ENCODE data around the gene LTN1. TPM values are rescaled to one million over a fixed set of nuclear protein-coding genes. Genes with fewer than 3 reads are reported as not detected.

The LTN1 gene
- total RNA-seq, 1 donor from 2014 or later = 24.9 TPM

- DNase-seq (ENCODE audit: low spot score) = no peak
- H3K4me3 Mint-ChIP-seq (ENCODE audit: low read depth) = no peak overlapping the region
- H3K27ac Mint-ChIP-seq = no peak overlapping the region
- intact Hi-C loops (cut with micrococcal nuclease) = no loop called here
- no peaks in the 10 kb centered on the region for H3K4me1 Mint-ChIP-seq (ENCODE audit: low read depth)
- peaks cover 9% of the 10 kb centered on the region for H3K27me3 Mint-ChIP-seq (ENCODE audit: low read depth)
- no peaks in the 10 kb centered on the region for H3K36me3 Mint-ChIP-seq (ENCODE audit: low read depth)
- no peaks in the 10 kb centered on the region for H3K9me3 Mint-ChIP-seq
These were observed 84.3 kb downstream of the LTN1 start for GRCh38 chr21:28908351-28908750.

- Mint-ChIP-seq H3K4me3 (ENCODE audit: low read depth) (no peak overlapping the region), H3K27ac (no peak overlapping the region), H3K27me3 (ENCODE audit: low read depth) (peaks cover 9% of the 10 kb centered on the region), H3K4me1 (ENCODE audit: low read depth) (no peaks in the 10 kb centered on the region), H3K36me3 (ENCODE audit: low read depth) (no peaks in the 10 kb centered on the region), H3K9me3 (no peaks in the 10 kb centered on the region)
- intact Hi-C loops (cut with micrococcal nuclease) = no loop called here
- DNase-seq (ENCODE audit: low spot score) = no peak
These were observed 85.8 kb downstream of the LTN1 start for GRCh38 chr21:28906841-28907240.

GRCh38 chr21:28906236-28906635 is 86.4 kb downstream of the LTN1 start:
- Mint-ChIP-seq H3K27me3 (ENCODE audit: low read depth) (peaks cover 8% of the 10 kb centered on the region), H3K4me1 (ENCODE audit: low read depth) (no peaks in the 10 kb centered on the region), H3K9me3 (no peaks in the 10 kb centered on the region), H3K27ac (no peak overlapping the region), H3K36me3 (ENCODE audit: low read depth) (no peaks in the 10 kb centered on the region), H3K4me3 (ENCODE audit: low read depth) (no peak overlapping the region)
- intact Hi-C loops (cut with micrococcal nuclease) = no loop called here
- DNase-seq (ENCODE audit: low spot score) = no peak

GRCh38 chr21:28904961-28905435 is 87.7 kb downstream of the LTN1 start:
- intact Hi-C loops (cut with micrococcal nuclease) = no loop called here
- Mint-ChIP-seq H3K36me3 (ENCODE audit: low read depth) (no peaks in the 10 kb centered on the region), H3K4me1 (ENCODE audit: low read depth) (no peaks in the 10 kb centered on the region), H3K27ac (no peak overlapping the region), H3K27me3 (ENCODE audit: low read depth) (peaks cover 5% of the 10 kb centered on the region), H3K9me3 (no peaks in the 10 kb centered on the region), H3K4me3 (ENCODE audit: low read depth) (no peak overlapping the region)
- no peak for DNase-seq (ENCODE audit: low spot score)

- Mint-ChIP-seq H3K4me3 (ENCODE audit: low read depth) (no peak overlapping the region), H3K9me3 (no peaks in the 10 kb centered on the region), H3K4me1 (ENCODE audit: low read depth) (no peaks in the 10 kb centered on the region)
These were observed 89.2 kb downstream of the LTN1 start for GRCh38 chr21:28903448-28903847.

GRCh38 chr21:28900481-28900880 is 92.2 kb downstream of the LTN1 start:
- Mint-ChIP-seq H3K36me3 (ENCODE audit: low read depth) (no peaks in the 10 kb centered on the region), H3K4me1 (ENCODE audit: low read depth) (no peaks in the 10 kb centered on the region), H3K4me3 (ENCODE audit: low read depth) (no peak overlapping the region), H3K27me3 (ENCODE audit: low read depth) (peaks cover 18% of the 10 kb centered on the region), H3K9me3 (no peaks in the 10 kb centered on the region), H3K27ac (no peak overlapping the region)
- no peak for DNase-seq (ENCODE audit: low spot score)
- intact Hi-C loops (cut with micrococcal nuclease) = no loop called here

More at GRCh38 chr21:28903448-28903847, 89.2 kb downstream of the LTN1 start:
- intact Hi-C loops (cut with micrococcal nuclease) = no loop called here
- Mint-ChIP-seq H3K27ac (no peak overlapping the region), H3K36me3 (ENCODE audit: low read depth) (no peaks in the 10 kb centered on the region), H3K27me3 (ENCODE audit: low read depth) (peaks cover 5% of the 10 kb centered on the region)
- no peak for DNase-seq (ENCODE audit: low spot score)

GRCh38 chr21:28899744-28900143 is 92.9 kb downstream of the LTN1 start:
- Mint-ChIP-seq H3K9me3 (no peaks in the 10 kb centered on the region), H3K27me3 (ENCODE audit: low read depth) (peaks cover 18% of the 10 kb centered on the region), H3K4me3 (ENCODE audit: low read depth) (no peak overlapping the region), H3K27ac (no peak overlapping the region), H3K4me1 (ENCODE audit: low read depth) (no peaks in the 10 kb centered on the region), H3K36me3 (ENCODE audit: low read depth) (no peaks in the 10 kb centered on the region)
- intact Hi-C loops (cut with micrococcal nuclease) = no loop called here
- DNase-seq (ENCODE audit: low spot score) = no peak

GRCh38 chr21:28899220-28899619 is 93.5 kb downstream of the LTN1 start:
- no peak overlapping the region for H3K4me3 Mint-ChIP-seq (ENCODE audit: low read depth)
- intact Hi-C loops (cut with micrococcal nuclease) = no loop called here
- DNase-seq (ENCODE audit: low spot score) = no peak
- H3K36me3 Mint-ChIP-seq (ENCODE audit: low read depth) = no peaks in the 10 kb centered on the region
- peaks cover 18% of the 10 kb centered on the region for H3K27me3 Mint-ChIP-seq (ENCODE audit: low read depth)
- H3K27ac Mint-ChIP-seq = no peak overlapping the region
- no peaks in the 10 kb centered on the region for H3K9me3 Mint-ChIP-seq
- H3K4me1 Mint-ChIP-seq (ENCODE audit: low read depth) = no peaks in the 10 kb centered on the region

- Mint-ChIP-seq H3K36me3 (ENCODE audit: low read depth) (no peaks in the 10 kb centered on the region), H3K4me1 (ENCODE audit: low read depth) (no peaks in the 10 kb centered on the region), H3K27ac (no peak overlapping the region), H3K4me3 (ENCODE audit: low read depth) (no peak overlapping the region), H3K9me3 (no peaks in the 10 kb centered on the region), H3K27me3 (ENCODE audit: low read depth) (peaks cover 27% of the 10 kb centered on the region)
- DNase-seq (ENCODE audit: low spot score) = no peak
- intact Hi-C loops (cut with micrococcal nuclease) = no loop called here
These were observed 99.0 kb downstream of the LTN1 start for GRCh38 chr21:28893687-28894086.

GRCh38 chr21:28892199-28893111 is 100.2 kb downstream of the LTN1 start:
- Mint-ChIP-seq H3K36me3 (ENCODE audit: low read depth) (no peaks in the 10 kb centered on the region), H3K9me3 (no peaks in the 10 kb centered on the region), H3K27ac (no peak overlapping the region), H3K4me1 (ENCODE audit: low read depth) (no peaks in the 10 kb centered on the region), H3K4me3 (ENCODE audit: low read depth) (no peak overlapping the region), H3K27me3 (ENCODE audit: low read depth) (peaks cover 29% of the 10 kb centered on the region)
- intact Hi-C loops (cut with micrococcal nuclease) = no loop called here
- no peak for DNase-seq (ENCODE audit: low spot score)

- DNase-seq (ENCODE audit: low spot score) = no peak
- H3K4me3 Mint-ChIP-seq (ENCODE audit: low read depth) = peak overlapping the region; percentile 91
- H3K27me3 Mint-ChIP-seq (ENCODE audit: low read depth) = peaks cover 11% of the 10 kb centered on the region
- H3K9me3 Mint-ChIP-seq = no peaks in the 10 kb centered on the region
- intact Hi-C loops (cut with micrococcal nuclease) = loop anchor here (1.0 to 10.0 kb wide), 5 partner anchors 53 to 187 kb away; partner anchors contain the start of genes CCT8, LTN1 and USP16
- peak overlapping the region; percentile 98 for H3K27ac Mint-ChIP-seq
- peaks cover 15% of the 10 kb centered on the region for H3K36me3 Mint-ChIP-seq (ENCODE audit: low read depth)
- peaks cover 11% of the 10 kb centered on the region for H3K4me1 Mint-ChIP-seq (ENCODE audit: low read depth)
These were observed 106.9 kb downstream of the LTN1 start for GRCh38 chr21:28885853-28886177.

GRCh38 chr21:28884976-28885852 is 107.5 kb downstream of the LTN1 start:
- H3K36me3 Mint-ChIP-seq (ENCODE audit: low read depth) = peaks cover 15% of the 10 kb centered on the region
- peaks cover 10% of the 10 kb centered on the region for H3K27me3 Mint-ChIP-seq (ENCODE audit: low read depth)
- peak; percentile 93 for DNase-seq (ENCODE audit: low spot score)
- H3K9me3 Mint-ChIP-seq = no peaks in the 10 kb centered on the region
- H3K27ac Mint-ChIP-seq = peak overlapping the region; percentile 98
- H3K4me3 Mint-ChIP-seq (ENCODE audit: low read depth) = peak overlapping the region; percentile 91
- peaks cover 11% of the 10 kb centered on the region for H3K4me1 Mint-ChIP-seq (ENCODE audit: low read depth)
- intact Hi-C loops (cut with micrococcal nuclease) = loop anchor here (1.0 to 10.0 kb wide), 5 partner anchors 52 to 188 kb away; partner anchors contain the start of genes CCT8, LTN1 and USP16

All from activated T-helper 2 cell treated with anti-CD3 and anti-CD28 coated beads, Interferon-gamma antibody, Interleukin-2, Interleukin-4, amounts not matched to agents 10 μg/mL and 5 μg/mL and 100 μg/mL, durations not matched to agents 14 hours and 24 hours and 36 hours (primary cell).